Right renal pelvis (tissue), 4 donors: ENCODE results near the gene IFI27L1. TPM values are rescaled to one million over a fixed set of nuclear protein-coding genes. Genes with fewer than 3 reads are reported as not detected.
"Not testable (repeated sequence)": the region's sequence is repeated elsewhere in the genome, so short reads cannot be mapped to it uniquely, and the experiment has no call there.

ENCODE experiments used
- DNase-seq, 4 donors: peaks; one replicate each; pipeline ENCODE4 v3.0.0-alpha.2; 2013; ENCODE audit warnings: low read depth in 4 of 4, low spot score in 3 of 4, missing footprints in 1 of 4
- polyA plus RNA-seq, 4 donors: library from polyadenylated mRNA; unstranded; fragments of 120-200 nt; gene quantifications; one replicate each; pipeline ENCODE4 v1.2.1, GENCODE V29; 2013; ENCODE audit not compliant: insufficient read length in 4 of 4

Gene IFI27L1
- polyA plus RNA-seq, 4 donors: 22.4 to 27.0 (median 25.7) TPM

DNA sequence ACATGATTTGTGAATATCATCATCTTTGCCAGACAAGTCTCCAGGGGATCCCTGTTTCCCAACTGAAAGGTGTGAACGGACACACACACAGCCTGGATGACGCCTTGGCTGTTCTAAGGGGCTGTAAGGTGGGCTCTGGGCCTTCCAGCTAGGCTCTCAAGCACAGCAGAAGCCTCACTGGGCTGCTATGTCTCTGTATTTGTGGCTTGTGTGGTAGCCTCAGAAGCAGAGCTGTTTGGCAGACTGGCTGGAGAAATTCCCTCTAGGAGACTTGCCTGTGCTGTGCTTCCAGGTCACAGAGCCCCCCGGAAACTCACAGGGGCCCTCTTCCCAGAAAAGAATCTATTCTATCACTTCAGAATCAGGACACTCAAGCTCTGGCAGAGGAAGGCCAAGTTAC, 33.5 kb upstream of the IFI27L1 start:
- DNase-seq: no peak

DNA sequence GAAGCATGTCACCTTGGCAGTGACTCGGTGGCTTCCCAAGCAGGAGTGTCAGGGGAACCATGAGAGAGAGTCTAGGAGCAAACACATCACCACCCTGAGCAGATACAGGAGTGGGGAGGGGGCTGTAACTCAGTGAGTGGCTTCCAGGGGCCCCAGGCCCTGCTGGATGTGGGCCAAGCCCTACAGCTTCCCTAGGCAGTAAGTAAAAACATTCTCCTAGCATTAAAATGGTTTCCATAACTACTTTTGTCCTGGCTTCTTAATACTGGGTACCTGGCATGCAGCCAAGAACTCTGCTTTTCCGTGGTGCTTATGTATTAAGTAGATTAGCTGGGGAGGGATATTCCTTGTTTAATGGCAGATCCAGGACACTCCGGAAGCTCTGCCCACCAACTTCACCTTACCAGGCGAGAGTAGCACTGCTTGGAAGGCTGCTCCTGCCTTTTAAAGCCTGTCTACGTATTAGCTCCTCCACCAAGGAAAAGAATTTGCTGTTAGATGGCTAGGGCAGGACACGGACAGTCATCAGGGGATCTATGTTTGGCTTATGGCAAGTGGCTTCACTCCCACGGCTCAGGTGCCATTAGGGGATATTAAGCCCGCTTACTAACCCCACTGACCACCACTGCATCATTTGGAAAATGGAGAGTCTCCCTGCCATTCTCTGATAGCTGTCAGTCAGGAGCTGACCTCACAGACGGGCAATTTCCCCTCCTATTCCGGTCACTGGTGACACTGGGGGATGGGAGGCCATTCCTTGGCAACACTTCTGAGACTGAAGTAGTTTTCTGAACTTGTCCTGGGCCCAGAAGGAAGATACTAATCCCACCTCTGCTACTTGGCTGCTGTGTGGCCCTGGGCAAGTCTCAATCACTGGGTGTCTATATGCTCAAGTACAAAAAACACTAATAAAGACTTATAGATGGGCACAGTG, 32.2 kb upstream of the IFI27L1 start:
- no peak for DNase-seq

DNA sequence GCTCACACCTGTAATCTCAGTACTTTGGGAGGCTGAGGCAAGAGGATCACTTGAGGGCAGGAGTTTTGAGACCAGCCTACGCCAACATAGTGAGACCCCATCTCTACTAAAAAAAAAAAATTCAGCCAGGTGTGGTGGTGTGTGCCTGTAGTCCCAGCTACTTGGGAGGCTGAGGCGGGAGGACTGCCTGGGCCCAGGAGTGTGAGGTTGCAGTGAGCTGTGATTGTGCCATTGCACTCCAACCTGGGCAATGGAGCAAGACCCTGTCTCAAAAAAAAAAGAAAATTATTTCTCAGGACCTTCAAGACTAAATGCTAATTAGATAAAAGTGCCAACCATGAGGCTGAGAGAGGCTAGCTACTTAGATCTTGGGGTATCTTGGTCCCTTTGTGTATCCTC, 31.5 kb upstream of the IFI27L1 start:
- no peak for DNase-seq

DNA sequence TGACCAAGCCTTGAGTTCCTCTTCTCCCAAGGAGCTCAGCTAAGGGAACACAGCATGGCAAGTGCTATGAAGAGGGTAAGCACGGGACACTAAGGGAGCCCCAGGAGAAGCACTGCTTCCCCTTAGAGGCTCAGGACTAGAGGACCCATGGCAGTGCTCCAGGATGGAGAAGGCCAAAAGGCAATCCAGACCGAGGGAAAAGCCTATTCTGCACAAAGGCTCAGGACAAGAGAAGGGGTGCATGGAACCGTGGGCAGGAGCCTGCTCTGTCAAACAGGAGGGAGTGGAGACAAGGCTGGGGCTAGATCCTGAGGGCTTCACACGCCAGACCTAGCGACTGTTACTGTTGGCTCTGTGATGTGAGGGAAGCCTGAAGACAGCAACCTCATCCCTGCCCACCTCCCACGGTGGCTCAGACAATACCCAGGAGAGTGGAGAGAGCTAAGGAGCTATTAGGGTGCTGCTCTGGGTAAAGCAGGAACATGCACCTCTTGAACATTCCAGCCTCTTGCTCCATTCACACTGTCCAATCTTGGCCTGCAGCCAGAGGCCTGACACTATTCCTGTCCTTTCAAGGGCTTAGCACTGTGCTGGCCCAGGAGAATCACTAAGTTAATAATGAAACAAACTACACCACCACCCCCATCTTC, 30.8 kb upstream of the IFI27L1 start:
- no peak for DNase-seq

DNA sequence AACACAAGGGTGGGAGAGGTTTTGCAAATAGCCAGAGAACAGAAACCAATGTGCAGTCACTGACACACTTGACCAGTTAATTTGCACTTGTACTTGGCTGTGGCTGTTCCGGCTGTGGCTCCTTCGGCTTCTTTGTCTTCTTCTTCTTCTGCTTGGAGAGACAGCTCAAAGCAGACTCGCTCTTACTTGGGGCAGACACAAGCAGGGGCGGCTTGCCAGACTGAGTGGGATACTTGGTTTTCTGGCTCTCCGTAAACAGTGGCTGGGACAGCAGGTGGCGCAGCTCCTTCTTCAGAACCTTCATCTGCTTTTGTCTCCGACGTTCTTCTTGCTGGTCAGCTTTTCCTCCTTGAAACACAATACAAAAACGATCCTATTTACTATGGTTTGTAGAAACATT, 30.0 kb upstream of the IFI27L1 start:
- DNase-seq: no peak

DNA sequence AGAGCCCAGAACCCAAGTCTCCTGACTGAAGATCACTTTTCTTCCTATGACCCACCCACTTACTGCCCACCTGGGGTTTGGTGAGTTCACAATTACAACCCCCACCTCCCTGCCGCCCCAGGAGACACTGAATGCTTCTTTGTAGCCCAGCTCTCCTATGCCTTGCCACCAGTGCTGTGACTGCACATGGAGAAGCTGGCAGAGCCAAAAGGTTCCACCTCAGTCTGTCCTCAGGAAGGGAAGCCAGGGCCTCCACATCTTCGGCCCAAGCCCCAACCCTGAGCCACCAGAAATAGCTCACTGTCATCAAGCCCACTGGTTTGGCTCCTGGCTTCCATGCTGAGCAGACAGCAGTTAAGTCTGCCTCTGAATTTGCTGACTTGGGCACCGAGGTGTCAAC, 29.3 kb upstream of the IFI27L1 start:
- DNase-seq: no peak

DNA sequence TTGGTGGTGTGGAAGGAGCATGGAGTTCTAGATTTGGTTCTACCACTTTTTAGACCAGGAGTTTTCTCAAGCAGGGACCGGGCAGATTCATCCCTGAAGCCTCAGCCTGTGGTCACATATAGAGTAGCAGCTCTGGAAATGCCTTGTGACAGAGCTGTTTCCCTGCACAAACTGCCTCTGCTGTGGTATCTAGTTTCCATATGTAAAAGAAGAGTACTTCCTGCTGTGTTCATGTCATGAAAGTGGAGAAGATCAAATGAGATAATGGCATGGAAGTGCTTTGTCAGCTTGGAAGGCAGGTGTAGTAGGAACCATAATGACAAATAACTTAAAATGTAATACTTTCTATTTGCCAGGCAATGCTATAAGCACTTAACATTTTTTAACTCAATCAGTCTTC, 28.9 kb upstream of the IFI27L1 start:
- DNase-seq: no peak

DNA sequence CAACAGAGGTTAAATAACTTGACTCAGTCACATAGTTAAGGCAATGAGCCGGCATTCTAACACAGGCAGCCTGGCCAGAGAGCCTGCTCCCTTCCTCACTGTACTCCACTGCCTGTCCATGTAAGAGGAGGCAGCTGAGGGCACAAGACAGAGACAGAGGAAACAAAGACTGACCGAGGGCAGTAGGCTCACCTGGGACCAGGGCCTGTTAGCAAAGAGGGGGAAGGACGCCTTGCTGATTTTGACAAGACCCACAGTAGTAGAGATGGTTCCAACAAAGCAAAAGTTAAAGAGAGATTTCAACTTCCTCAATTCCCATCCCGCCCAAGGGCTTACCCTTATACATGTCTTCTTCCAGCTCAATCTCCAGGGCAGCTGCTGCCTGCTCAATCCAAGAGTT, 28.4 kb upstream of the IFI27L1 start:
- DNase-seq: no peak

DNA sequence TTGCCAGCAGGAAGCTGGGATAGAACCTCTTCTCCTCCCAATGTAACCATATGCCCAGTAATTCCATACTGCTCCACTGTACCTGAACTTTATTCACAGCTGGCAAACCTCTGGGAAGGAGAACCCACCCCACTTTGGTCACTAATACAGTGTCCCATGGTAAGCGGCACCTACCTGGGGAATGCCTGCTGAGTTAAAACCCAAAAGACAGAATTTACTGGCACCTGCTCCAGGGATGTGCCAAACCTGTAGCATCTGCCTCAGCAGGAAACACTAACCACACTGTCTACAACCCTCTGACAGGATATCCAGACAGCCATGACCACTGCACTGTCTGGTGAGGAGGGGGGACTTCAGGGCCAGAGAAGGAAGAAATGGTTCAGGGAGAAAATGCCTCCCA, 26.7 kb upstream of the IFI27L1 start:
- DNase-seq: no peak

DNA sequence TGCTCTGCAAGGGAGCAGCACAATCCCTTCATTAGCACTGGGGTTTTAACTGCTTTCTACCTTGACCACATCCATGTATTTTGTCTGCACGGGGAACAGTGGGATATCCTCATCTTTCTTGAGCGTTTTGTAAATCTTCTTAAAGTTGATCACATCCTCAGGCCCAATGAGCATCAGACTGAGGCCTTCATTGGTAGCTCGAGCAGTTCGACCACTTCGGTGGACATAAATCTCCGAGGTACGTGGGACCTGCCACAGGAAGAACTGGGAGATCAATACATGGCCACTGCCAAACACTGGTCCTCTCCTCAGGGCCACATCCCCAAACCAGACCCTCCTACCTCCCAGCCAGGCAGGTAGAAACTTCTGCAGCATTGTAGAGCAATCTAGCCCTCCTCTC, 26.2 kb upstream of the IFI27L1 start:
- DNase-seq: no peak

DNA sequence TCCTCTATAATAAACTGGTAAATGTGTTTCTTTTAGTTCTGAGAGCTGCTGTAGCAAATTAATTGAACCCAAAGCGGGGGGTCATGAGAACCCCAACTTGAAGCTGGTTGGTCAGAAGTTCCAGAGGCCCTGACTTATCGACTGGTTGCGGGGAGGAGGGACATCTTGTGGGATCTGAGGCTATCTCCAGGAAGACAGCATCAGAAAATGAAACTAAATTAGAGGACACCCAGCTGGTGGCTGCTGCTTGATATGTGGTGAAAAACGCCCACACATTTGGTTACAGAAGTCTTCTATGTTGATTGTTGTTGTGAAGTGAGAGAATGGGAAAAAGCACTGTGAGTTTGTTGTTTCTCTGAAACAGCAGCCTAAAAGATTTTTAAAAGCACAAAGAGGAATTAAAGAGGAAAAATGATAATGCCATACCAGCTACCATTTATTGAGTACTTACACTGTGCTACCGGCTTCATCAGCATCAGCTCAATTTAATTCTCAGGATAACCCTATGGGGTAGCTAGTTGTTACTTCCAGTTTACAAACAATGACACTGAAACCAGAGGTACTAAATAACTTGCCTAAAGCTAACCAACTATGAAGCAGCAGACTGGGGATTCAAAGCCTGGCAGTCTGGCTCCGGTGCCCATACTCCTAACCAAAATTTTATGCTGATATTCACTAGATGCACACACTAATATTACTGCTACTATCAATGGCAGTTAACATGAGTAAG, 24.4 kb upstream of the IFI27L1 start:
- DNase-seq: no peak

DNA sequence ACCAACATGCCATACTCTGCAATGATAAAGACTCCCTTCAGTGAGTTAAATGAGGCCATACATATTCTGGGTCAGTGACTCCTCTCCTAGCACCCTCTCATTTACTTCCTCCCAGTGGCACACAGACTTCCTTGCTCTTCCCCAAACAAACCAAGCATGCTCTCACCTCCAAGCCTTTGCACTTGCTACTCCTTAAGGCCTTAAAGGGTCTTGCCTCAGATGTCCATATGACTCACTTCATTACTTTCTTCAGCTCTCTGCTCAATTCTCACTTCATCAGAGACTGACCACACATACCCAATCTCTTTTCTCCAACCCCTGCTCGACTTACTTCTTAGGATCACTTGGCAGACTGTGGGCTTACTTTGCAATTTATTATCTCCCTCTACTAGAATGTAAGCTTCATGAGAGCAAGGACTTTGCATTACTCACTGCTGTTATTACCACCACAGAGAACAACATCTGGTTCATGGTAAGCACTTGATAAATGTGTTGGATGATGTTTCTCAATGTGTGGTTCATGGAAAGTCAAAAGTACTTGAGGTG, 22.9 kb upstream of the IFI27L1 start:
- no peak for DNase-seq

DNA sequence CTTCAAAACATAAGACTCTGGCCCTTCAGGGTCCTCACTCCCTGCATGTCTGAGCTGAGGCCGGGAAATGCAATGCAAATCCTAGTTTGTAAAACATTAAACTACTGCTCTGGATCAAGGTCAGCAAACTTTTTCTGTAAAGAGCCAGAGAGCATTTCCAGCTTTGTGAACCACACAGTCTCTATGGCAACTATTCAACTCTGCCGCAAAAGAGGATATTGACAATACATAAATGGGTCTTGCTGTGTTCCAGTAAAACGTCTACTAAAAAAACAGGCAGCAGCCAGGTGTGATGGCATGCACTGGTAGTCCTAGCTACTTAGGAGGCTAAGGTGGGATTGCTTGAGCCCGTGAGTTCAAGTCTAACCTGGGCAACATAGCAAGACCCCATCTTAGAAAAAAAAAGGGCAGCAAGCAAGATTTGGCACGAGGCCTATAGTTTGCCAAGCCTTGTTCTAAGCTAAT, 22.4 kb upstream of the IFI27L1 start:
- no peak for DNase-seq

DNA sequence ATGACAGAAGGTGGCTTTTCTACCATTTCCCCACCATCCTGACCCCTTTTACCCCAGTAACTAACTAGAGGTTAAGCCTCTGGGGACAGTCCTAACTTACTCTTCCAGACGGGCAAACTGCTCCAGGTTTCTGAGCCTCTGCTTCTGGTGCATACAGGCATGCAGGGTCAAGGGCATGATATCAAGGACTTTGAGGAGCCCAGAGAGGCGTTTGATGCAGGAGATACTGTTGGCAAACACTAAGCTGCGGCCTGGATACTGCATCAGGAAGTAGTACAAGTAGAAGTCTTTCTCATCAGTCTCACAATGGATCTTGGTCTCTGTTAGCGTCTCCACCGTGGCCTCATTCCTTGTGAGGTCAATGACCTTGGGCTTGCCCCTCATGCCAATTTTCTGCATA, 21.1 kb upstream of the IFI27L1 start:
- DNase-seq: no peak

DNA sequence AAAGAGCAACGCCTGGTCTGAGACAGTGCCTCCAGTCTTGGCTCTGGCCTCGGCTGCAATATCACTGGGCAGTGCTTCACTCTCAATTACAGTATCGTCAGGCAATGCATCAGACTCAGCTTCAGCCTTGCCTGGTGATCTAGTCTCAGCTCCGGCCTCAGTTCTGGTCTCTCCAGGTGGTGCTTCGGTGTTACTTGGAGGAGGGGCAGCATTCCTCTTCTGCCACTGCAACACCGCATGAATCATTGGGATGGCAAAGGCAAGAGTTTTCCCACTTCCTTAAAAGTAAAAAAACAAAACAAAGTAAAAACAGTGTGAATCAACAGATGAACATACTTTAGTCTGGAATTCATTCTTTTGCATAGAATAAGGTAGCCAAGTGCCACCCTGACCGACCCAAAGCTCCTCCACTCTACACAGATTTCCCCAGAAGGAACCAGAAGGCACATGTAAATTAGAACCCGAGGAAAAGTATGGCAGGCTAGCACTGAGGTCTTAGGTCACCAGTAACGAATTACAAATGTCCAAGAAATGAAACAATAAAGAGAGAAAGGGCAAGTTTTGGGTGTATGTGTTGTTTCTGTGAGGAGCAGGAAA, 18.7 kb upstream of the IFI27L1 start:
- DNase-seq: no peak

DNA sequence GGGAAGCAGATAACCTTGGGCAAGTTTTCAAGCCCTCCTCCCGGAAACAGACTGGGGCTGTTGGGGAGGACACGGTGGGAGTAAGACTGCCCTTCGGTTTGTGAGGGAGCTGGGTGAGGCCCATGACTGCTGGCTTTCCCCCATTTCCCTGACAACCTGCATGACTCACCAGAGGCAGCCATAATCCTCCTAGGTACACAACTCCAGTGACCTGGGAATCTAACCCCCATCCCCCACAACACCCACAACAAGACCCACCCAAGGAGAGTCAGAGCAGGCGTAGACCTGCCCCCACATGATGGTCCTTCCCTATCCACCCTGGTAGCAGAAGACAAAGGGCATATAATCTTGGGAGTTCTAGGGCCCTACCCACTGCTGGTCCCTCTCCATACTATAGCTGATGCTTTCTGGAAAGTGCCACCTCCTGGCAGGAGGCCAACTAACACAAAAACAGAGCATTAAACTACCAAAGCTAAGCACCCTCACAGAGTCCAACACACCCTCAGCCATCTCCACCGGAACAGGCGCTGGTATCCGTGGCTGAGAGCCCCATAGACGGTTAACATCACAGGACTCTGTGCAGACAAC, 14.9 kb upstream of the IFI27L1 start:
- DNase-seq: no peak

DNA sequence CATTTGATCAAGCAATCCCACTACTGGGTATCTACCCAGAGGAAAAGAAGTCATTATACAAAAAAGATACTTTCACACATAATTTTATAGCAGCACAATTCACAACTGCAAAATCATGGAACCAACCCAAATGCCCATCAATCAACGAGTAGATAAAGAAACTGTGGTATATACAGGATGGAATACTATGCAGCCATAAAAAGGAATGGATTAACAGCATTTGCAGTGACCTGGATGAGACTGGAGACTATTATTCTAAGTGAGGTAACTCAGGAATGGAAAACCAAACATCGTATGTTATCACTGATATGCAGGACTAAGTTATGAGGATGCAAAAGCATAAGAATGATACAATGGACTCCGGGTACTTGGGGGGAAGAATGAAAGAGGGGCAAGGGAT, 9.0 kb upstream of the IFI27L1 start:
- DNase-seq: not testable (repeated sequence)

DNA sequence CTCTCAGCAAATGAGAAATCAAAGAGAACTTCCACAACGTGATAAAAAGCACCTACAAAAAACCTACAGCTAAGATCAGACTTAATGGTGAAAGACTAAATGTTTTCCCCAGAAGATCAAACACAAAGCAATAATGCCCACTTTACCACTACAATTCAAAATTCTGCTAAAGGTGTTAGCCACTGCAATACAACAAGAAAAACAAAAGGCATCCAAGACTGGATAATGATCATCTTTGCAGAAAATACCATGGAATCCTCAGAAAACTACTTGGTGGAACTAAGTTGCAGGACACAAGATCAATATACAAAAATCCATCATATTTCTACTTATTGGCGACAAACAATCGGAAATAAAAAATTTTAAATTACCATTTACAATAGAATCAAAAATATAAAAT, 6.6 kb upstream of the IFI27L1 start:
- DNase-seq: no peak

DNA sequence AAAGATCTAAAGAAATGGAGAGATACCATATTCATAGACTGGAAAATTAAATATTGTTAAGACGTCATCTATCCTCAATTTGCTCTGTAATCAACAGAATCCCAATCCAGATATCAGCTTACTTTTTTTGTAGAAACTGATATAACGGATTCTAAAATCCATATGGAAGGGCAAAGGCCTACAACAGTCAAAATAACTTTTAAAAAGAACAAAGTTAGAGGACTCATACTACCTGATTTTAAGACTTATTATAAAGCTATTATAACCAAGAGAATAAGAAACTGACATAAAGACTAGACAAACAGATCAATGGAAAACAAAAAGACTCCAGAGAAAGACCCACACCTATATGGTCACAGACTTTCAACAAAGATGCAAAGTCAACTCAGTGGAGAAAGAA, 6.1 kb upstream of the IFI27L1 start:
- DNase-seq: no peak

DNA sequence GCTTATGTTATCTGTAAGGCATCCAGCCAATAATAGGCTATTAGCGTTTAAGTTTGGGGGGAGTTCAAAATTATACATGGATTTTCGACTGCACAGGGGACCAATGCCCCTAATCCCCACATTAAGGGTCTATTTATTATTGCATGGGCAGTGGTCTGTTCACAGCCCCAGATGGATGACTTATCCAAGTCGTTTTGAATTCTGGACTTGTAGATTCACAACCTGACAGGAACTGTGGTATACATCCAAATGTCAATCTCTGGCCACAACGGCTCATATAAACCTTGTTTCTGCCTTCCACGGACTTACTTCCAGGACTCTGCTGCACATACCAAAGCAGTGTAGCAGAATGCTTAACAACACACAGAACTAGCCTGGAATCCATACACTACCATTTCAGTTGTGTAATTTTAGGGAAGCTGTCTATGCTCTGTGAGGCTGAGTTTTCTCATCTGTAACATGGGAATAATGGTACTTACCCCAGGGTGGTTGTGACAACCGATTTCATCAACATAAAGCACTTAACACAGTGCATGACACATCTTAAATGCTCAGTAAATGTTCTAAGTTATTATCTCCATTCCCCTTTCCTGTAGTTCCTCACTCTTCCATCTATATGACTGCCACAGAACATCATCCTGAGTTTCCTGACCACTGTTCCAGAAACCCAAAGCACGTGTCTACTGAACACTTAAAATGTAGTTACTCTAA, 3.8 kb upstream of the IFI27L1 start:
- DNase-seq: no peak
